ENCODE data around the gene STK36. TPM values are rescaled to one million over a fixed set of nuclear protein-coding genes. Genes with fewer than 3 reads are reported as not detected.

The STK36 gene
- total and polyA plus RNA-seq, 2 donors (not counting 3 experiments of a cell fraction or from before 2014, with no cell fraction given): 40.9 to 65.2 TPM

- Histone ChIP-seq H3K27ac (ENCODE audit: insufficient read depth, low read depth, low read length) (no peak overlapping the region), H3K9me3 (replicated peaks; ENCODE audit: control insufficient read depth, insufficient read depth, low read length) (no peaks in the 10 kb centered on the region), H3K9me1 (replicated peaks; ENCODE audit: control insufficient read depth, extremely low read depth, insufficient read depth, low read length) (no peaks in the 10 kb centered on the region), H3K4me2 (ENCODE audit: insufficient read depth, low read length) (no peak overlapping the region), H4K20me1 (replicated peaks; ENCODE audit: control insufficient read depth, extremely low read depth, insufficient read depth, low read length) (no peaks in the 10 kb centered on the region), H3K27me3 (ENCODE audit: control insufficient read depth in 2 of 2, insufficient read depth in 2 of 2, low read length in 2 of 2) (no peaks in the 10 kb centered on the region), H2AFZ (ENCODE audit: low read depth, low read length) (no peak overlapping the region), H3K9ac (replicated peaks; ENCODE audit: extremely low read depth, insufficient read depth, low read length) (no peak overlapping the region), H3K4me1 (ENCODE audit: control insufficient read depth, extremely low read depth, insufficient read depth, low read length) (peaks cover 14% of the 10 kb centered on the region), H3K79me2 (ENCODE audit: control insufficient read depth, insufficient read depth, low read length) (peaks cover 19% of the 10 kb centered on the region), H3K4me3 (replicated peaks in 1 of 3; ENCODE audit: insufficient read depth in 1 of 3, low read depth in 1 of 3, low read length in 3 of 3) (no peak overlapping the region), H3K36me3 (ENCODE audit: control insufficient read depth in 2 of 2, extremely low read depth in 1 of 2, insufficient read depth in 2 of 2, low read length in 2 of 2) (no peaks in the 10 kb centered on the region)
- ChIA-PET CTCF (interaction anchor here (0.6 to 2.7 kb wide), 4 partner anchors 21 to 139 kb away, joined by 3 to 15 read pairs (median 7); partner anchors contain the start of genes RNF25 and STK36), POLR2A (no interaction called here)
- DNase-seq (ENCODE audit: low read depth, low spot score): no peak
- intact Hi-C loops (cut with micrococcal nuclease): no loop called here
- BruUV-seq (replicated peaks): no TSS peak
- dilution Hi-C loops (cut with MboI; ENCODE audit: extremely low pct_ligation_motif_present, low sequenced_read_pairs): no loop called here
- TF ChIP-seq POLR2AphosphoS5 (IDR thresholded peaks at IDR 0.05; ENCODE audit: insufficient read depth, low read depth, low read length) (no peak), FOS (IDR thresholded peaks at IDR 0.05; ENCODE audit: borderline replicate concordance, insufficient read depth, low read length) (no peak), JUN (IDR thresholded peaks at IDR 0.05; ENCODE audit: borderline replicate concordance, insufficient read depth, insufficient read length, low read depth) (no peak), GATA2 (IDR thresholded peaks at IDR 0.05; ENCODE audit: insufficient read depth, insufficient read length, low read depth, low read length) (no peak), CTCF (IDR thresholded peaks at IDR 0.05; ENCODE audit: extremely low read depth in 1 of 2, insufficient read depth in 1 of 2, low read depth in 1 of 2, low read length in 2 of 2) (no peak), POLR2A (IDR thresholded peaks at IDR 0.05; ENCODE audit: low read depth, low read length) (no peak), MYC (IDR thresholded peaks at IDR 0.05; ENCODE audit: low read depth, low read length) (no peak), EZH2 (IDR thresholded peaks at IDR 0.05; ENCODE audit: borderline replicate concordance, low read depth, low read length, severe bottlenecking) (no peak)
- TF ChIP-seq, protein P1, sequence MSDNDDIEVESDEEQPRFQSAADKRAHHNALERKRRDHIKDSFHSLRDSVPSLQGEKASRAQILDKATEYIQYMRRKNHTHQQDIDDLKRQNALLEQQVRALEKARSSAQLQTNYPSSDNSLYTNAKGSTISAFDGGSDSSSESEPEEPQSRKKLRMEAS (IDR thresholded peaks at IDR 0.05; ENCODE audit: insufficient read depth, insufficient read length): no peak
- FAIRE-seq: no peak
Measured at GRCh38 chr2:218708086-218708485, 36.2 kb downstream of the STK36 start.
